HG03097 (cell line): ENCODE measurements around the gene ITGB6.

ENCODE experiments used
- ATAC-seq: cut with Tn5 transposase; IDR thresholded peaks from one replicate; pipeline ENCODE4 v1.9.1; 2021; ENCODE audit not compliant: unreplicated experiment, low FRiP score

The ITGB6 gene

DNA sequence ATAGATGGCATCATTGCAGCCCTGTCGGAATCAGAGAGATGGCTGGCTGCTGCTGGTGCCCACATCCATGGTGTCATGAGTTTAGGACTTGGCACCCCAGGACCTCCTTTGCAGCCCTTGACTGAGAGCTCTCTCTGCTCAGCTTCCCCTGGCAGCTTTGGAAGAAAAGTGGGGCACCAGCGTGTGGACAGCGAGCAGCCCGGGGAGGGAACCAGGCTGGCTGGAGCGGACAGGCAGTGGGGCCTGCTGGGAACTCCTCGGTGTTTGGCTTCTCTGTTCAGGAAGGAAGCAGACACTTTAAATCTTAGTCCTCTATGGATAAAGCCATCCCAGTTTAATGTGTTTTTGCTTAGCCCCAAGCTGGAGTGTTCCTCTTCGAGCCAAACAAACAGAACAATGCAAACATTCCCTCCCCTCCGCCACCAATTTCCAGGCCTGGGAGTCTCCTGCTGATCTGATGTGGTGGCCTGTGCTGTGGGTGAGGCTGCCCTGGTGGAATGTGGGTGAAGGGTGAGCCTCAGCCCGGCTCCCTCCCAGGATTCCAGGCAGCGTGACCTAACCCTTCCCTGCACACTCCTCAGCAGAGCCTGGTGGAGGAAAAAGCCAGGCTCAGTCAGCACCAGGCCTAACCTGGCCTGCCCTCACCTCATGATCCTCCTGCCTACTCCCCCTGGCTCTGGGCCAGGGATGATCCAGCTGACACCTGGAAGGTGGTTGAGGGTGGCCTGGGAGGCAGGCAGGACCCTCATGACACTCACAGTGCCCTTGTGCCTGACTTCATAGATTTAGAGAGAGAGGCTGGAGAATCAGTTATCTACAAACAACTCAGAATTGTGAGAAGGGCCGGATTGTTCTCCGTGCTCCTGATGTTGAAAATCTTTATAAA, 21.6 kb upstream of the ITGB6 start:
- no peak for ATAC-seq

DNA sequence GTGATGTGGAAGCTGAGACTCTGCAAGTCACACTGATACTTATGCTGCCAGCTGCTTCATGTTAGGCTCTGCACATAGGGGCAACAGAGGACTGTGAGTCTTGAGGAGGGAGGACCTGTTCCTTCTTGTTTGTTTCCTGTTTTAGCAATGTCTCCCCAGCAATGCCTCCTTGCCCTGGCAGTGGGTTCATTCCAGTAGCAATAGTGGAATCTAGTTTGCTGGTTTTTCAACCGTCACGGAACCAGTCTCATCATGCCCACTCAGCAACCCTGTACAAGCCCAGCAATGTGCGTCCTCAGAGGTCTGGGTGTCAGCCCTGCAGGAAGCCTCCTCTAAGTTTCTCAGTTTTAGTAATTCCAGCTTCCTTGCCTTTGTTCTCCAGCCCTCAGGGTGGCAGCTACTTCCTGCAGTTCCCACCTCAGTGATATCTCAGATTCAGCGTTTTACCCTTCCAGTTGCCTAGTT, 20.5 kb upstream of the ITGB6 start:
- no peak for ATAC-seq

DNA sequence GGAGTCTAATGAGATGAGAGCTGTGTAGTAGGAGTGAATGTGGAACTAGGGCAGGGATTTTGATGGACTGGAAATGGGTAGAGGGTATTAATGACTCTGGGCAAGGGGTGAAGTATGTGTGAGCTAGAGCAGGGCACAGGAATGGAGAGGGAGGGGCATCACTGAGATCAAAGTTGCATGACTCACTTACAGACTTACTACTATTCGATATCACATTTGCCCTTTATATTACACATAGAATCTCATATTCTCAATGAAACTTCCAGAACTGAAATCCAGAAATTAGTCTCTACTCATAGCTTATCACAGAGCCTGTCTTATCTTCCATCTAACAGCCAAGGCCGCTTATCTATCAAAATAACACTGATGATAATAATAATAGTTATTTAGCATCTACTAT, 20.0 kb upstream of the ITGB6 start:
- no peak for ATAC-seq

DNA sequence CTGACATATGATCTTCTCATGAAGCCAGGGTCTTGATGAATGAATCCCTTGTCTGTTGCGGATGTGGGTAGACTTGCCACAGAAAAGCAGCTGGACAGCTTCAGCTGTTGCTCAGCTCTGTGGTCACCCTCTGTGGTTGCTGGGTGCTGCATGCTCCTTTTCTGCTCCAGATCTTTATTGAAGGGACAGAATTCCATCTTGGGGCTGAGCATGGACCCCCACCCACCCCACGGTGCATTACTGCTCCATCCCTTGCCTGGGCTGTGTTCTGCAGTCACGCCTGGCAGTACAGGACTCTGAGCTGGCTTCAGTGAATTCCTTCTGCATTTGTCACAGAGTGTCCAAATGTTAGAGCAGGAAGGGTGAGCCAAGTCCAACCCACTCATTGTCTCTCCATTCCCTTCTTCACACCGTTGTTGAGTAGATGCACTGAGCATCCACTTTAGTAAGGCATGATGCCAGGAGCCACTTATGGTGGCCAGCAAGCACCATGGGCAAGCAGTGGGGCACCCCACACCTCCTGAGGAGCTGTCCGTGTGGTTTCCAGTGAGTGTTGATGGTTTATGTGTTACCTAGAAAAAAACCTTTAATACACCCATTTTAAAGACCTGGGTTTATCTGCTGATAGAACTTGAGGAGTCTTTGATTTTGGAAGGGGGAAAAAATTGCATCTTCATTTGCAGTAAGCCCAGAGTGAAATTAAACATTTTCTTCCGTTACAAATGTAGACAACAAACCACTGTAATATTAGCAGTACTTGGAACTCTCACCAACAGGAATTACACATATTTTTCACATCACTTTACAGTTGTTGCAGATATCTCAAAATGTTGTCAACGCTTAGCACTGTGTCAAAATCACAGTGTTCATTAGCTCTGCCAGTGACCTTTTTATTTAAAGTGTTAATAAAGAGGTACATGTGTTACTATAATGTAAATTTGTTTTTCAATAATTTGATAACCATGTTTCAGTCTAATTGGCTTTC, 14.7 kb upstream of the ITGB6 start:
- ATAC-seq, result no peak

DNA sequence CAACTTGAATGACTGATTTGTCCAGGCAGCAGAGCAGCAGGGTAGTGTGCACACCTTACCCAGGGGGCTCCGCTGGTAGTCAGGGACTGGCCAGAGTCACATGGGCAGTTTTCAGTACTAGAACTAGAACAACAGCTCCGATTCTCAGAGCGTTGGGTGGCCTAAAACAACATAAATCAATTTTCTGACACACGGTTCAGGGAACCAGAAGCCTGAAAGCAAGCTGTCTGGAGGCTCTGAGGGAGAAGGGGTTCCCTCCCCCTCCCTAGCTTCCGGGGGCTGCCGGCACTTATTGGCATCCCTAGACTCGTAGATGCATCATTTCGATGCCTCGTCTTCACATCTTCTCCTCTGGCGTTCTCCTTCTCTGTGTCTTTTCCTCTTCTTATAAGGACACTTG, 13.4 kb upstream of the ITGB6 start:
- ATAC-seq, result no peak

DNA sequence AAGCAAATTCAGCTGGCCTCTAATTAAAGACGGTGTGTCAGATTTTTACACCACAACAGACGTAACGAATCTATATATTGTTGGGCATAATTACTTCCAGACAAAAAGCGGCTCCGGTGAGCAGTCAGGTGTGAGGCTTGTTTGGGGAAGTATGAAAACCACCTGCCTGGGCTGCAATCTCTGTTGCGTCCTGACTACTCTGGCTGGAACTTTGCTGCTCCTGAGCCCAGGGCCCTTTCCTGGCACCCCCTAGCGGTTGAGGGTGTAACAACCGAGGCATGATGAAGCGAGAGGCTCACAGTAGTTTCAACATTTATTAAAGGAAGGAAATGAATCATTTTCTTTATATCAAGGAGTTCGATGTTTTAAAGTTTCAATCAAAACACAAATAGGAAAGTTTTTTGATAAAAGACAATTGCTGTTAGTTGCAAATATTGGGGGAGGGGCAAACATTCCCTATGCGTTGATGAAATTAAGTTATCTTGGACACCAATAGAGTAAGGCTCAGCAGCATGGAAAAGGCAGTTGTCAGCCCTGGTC, 10.6 kb upstream of the ITGB6 start:
- peak; percentile 86 for ATAC-seq

DNA sequence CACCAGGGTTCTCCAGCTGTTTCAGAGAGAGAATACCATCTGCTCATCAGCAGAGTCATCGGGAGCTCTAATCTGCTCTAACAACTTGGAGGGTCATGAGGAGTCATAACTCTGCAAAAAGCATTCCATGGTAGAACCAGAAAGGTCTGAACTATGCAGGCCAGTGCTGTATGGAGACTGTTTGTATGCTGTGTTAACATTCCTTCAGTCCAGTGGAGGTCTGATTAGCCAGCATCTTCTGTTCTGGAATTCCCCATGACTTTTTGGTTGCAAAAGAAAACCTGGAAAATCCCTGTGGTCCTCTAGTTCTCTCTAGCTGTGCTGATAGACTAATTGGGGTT, 9.4 kb upstream of the ITGB6 start:
- no peak for ATAC-seq

DNA sequence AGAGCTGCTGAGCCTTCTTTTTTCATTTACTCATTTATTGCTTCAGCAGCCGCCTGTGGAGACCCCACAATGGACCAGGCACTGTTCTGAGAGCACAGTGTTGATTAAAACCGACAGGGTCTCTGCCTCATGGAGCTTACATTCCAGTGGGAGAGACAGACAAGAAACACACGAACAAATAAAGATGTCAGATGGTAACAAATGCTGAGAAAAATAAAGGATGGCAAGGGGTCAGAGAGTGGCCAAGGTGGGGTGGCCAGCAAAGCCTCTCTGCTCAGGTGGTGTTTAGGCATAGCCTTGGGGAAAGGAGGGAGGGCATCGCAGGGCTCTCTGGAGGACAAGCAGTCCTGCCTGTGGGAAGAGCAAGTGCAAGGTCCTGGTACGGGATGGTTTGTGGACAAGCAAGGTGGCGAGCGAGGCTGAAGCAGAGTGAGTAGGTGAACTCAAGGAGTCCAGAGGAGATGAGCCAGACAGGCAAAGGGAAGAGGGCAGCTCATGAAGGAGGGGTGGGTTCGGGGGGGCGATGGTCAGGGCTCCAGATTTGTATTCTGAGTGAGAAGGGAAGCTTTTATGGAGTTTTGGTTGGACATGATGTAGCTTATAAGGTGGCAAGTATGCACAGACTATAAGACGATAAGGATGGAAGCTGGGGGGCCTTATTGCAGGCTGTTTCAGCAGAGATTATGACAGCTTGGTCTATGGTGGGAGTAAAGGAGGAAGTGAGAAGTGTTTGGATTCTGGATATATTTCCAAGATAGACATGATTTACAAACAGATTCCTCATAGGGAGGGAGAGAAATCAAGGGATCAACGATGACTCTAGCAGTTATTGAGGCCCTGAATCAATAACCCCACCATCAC, 8.8 kb upstream of the ITGB6 start:
- no peak for ATAC-seq

DNA sequence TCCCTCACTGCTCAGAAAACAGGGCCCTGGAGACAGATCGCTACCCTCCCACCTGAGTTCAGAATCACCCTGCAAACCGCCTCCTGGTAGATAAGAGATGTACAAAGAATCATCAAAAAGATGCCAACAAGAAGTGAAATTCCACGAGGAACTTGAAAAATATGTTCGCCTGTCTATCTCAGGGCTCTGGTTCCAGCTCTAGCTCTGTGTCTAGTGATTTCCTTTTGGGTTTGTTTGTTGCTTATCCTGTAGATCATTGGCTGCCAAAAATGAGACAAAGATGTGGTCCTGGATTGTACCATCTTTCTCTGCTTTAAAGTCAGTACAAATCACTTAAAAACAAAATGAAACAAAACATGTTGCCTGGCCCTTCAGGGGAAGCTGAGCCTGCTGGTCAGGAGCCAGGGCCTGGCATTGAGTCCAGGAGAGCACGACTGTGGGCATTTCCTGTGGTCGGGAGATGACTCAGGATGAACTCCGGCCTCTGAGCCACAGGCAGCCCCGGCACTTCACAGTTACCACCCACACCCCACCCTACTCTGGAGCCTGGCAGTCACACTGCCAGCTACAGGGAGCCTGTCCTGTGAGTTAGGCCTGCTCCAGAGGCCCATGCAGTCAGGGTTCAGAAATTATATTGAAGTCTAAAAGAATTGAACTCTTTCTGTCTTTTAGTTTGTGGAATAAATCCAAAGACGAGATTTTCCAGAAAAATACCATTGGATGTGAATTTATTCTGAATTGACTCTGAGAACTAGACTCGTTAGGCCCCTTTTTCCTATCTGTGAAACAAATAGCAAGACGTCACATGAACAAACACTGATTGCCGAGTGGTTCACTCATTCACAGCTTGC, 8.0 kb upstream of the ITGB6 start:
- no peak for ATAC-seq

DNA sequence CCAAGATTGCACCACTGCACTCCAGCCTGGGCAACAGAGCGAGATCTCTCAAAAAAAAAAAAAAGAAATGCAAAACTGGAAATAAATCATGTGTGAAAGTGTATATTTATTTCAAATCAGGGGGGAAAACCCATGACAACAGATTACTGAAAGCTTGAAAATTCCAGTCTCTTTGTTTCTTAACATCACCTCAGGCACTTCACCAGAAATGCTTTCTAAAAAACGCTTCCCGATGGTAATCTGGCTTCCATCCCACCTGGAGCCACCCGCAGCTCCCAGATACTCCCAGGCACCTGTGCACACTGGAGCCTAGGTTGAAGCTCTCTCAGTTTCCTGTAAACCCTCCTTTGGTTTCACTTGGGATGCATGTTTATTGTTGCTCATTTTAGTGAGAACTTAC, 7.2 kb upstream of the ITGB6 start:
- ATAC-seq, result no peak

DNA sequence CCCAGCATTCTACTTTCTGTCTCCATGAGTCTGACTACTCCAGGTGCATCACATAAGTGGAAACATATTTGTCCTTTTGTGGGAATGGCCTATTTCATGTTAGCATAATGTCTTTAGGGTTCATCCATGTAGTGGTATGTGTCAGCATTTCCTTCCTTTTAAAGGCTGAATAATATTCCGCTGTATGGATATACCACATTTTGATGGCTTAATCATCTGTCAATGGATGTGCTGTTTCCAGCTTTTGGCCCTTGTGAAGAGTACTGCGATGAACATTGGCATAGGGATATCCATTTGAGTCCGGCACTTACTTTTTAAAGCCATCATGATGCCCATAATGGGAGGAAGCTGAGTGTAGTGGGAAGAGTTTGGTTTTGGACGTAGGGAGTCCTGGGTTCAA, 6.4 kb upstream of the ITGB6 start:
- ATAC-seq, result no peak

DNA sequence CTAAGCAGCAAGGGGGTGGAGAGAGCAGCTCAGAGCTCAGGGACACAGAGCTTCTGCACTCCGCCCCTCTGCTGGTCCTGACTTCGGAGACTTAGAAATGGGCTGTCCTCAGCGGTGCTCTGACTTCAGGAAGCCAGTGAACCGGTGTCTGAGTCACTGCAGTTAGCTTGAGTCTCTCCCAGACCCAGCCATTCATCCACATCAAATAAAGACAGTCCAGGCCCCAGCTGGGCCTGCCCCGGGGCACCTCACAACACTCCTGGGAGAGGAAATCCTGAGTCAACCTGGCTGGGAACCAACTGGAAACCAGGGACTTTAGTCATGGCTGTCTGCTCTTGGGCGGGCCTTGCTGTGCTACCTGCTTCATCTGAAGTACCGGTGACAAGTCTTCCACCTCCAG, 5.4 kb upstream of the ITGB6 start:
- no peak for ATAC-seq

DNA sequence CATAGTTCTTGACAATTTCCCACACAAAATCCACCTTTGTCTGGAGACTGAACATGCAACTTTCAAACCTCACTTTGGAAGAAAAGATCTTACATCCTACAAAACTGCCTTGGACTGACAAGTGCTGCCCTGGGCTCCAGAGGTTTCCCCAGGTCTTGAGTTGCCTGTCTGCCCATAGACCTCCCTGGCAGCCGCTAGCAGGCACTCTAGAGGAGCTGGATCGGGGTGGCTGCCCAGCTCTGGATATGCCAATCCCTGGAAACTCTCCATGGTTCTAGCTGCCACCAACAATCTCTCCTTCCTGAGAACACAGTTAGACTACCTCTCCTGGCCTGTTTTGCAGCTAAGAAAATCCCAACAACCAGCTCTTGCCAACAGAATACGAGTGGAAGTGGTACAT, 3.4 kb upstream of the ITGB6 start:
- no peak for ATAC-seq

DNA sequence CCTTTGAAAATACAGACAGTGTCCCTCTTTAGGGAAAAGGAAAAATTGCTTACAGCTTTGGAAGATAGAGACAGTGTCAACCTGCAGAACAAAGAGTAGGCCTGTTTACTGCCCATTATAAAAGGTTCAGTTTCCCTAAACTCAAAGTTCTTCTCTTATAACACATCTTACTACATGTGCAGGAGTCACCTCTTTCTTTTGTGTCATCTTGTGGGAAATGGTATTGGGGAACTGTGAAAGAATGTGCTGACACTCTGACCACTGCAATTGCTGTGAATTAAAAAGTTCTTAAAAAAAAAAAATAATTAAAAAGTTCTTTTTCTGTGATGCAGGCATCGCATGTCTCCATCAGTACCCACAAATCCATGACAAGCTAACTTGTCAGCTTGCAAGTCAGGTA, 2.9 kb upstream of the ITGB6 start:
- no peak for ATAC-seq

DNA sequence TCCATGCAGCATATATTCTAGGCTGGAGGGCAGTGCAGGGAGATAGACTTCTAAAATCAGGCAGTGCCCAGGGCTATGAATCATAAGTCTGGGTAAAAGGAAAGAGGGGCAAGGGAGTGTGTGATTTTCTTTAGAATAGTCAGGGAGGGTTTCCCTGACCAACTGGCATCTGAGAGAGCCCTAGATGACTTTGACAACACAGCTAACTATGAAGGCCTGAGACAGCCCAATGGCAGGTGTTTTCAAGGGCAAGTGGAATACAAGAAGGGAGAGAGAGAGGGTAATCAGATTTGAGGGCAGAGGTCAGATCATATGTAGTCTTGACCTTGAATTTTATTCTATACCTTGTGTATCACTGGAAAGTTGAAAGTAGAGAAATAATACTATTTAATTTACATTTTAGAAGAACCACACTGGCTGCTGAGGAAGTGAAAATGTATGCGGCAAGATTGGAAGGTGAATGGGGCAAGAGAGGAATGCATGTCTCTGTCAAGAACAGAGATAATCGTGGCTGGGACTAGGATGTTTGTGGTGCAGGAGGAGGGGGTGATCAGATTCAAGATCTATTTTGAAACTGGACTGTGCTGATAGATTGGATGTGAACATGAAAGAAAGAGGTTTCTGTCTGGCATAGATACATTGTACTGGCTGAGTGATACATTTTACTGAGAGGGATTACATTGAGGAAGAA, 1.9 kb upstream of the ITGB6 start:
- ATAC-seq, result no peak

DNA sequence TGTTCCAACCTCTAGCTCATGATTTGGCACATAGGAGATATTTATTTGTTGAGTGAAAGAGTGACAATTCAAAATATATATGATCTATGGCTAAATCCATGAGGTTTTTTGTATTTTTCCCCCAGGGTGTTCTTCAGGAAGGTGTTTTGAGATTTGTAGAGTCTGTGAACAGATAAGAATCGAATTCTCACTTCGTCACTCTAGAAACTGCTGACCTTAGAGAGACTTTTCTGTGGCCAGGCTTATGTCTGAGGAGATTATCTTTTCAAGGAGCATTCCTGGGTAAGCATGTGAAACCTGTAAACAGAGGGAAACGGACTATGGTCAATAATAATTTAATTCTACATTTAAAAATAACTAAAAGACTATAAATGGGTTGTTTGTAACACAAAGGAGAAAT, 849 bp upstream of the ITGB6 start:
- ATAC-seq, result no peak

DNA sequence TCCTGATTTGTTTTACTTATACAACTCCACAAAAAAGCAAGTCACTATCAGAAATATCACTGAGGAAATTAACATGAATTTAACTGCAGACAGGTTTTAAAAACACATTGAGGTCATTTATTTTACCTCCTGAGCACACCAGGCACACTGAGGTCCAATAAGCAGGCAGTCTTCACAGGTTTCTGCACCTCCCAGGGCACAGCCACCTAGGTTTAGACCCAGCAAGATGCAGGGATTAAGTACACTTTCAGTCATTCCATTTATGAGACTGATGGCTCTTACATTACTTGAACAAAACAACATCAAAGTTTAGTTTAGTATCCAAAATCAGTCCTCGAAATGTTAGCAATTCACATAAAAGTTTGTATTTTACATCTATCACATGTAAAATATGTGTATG, 1.0 kb downstream of the ITGB6 start:
- ATAC-seq, result no peak

DNA sequence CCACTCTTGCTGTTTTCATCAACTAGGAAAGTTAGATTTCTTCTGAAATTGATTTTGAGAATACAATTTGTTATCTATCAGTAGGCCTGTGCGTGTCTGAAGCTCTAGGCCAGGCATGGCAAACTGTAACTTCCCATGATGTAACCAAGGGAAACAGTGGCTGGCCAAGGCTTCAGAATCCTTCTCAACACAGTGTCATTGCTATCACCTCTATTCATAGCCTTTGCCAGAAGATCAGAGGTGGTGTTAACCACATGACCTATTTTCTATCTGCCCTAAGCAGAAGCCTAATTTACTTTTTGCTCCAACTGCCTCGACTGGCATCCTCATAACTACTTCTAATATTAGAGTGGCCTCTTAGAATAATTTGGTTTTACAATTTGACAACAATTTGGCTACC, 2.5 kb downstream of the ITGB6 start:
- ATAC-seq, result no peak

DNA sequence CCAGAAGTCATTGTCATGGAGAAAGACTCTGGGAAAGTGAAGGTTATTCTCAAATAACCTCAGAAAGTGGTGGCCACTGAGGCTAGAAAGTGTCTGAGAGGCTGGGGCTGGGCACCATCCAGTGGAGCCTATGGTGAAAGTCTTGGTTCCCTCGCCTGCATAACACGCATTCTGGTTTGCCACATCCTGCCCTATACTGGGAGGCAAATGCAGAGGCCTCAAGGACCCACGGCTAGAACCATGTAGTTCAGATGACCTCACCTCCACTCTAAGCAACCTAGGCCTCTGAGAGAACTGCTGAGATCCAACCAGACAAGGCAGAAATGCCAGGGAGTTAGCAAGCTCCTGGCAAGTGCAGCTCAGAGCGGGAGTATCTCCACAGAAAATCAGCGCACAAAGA, 5.1 kb downstream of the ITGB6 start:
- no peak for ATAC-seq
